Measurements from ENCODE around the gene GNAS.
"Not testable (repeated sequence)": the region's sequence is repeated elsewhere in the genome, so short reads cannot be mapped to it uniquely, and the experiment has no call there.

GNAS gene

DNA sequence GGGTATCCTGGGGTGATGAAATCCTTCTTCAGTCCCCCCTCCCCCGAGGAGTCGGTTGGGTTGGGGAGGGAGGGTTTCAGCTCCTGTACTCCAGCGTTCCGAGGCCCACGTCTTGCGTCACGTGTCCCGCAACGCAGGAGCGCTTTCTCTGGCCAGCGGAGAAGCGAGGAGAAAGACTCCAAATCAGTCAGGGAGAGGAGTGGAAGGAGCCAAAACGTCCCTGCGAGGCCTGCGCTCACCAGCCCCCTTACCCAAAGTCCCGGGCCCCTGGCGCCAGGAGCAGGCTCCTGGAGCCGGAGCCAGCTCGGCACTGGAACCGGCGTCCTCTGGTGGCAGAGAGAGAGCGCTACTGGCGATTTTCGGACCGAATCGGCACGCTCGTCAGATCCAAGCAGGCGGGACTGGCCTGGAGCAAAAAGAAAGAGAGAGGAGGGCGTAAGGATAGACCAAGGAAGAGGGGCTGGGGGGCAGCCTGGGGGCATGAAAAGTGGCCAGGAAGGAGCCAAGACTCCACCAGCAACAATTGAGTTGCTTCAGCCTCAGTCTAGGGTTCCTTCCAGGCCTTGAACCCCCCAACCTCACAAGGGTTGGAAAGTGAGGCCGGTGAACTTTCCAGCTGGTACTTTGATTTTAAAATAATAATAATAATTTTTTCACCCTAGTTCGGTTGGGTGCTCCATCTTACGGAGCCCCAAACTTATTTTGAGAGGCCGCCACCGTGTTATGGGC, at the start of gene GNAS:
GNAS (plus strand) TSS at position 174 of the 729 bp plus-strand sequence.
- peak; percentile 58 for DNase-seq

DNA sequence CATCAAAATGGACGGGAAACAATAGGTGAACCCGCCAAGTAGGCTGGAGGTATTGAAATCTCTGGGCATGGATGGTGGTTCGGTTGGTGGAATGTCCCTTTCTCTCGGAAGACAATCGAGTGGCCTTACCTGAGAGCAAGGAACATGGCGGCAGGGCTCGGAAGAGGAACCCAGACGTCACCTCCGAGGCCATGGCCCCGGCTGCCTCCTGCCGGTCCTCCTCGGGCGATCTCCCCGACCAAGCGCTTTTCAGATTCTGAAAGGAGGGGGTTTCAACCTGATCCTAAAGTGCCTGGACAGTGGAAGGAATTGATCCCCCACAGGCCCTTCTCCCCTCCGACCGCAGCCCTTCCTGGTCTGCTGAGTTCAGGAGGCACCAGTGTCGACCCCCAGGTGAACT, 49.0 kb upstream of the GNAS start:
- no peak for DNase-seq

DNA sequence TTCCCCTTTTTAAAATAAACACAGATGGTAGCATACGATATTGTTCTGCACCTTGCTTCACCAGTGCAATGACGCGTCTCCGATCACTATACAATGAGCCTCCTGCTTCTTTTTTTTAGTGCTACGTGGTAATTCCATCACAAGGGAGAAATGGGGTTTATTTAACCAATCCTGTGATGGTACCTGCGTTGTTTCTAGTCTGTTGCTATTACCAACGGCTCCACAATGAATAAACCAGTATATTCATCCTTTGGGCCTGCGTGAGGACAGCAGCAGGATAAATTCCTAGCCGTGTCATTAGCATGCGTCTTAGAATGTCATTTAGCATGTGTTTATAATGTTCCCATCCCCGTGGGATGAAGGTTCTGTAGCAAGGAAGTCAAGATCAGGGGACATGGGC, 44.7 kb upstream of the GNAS start:
- no peak for DNase-seq

DNA sequence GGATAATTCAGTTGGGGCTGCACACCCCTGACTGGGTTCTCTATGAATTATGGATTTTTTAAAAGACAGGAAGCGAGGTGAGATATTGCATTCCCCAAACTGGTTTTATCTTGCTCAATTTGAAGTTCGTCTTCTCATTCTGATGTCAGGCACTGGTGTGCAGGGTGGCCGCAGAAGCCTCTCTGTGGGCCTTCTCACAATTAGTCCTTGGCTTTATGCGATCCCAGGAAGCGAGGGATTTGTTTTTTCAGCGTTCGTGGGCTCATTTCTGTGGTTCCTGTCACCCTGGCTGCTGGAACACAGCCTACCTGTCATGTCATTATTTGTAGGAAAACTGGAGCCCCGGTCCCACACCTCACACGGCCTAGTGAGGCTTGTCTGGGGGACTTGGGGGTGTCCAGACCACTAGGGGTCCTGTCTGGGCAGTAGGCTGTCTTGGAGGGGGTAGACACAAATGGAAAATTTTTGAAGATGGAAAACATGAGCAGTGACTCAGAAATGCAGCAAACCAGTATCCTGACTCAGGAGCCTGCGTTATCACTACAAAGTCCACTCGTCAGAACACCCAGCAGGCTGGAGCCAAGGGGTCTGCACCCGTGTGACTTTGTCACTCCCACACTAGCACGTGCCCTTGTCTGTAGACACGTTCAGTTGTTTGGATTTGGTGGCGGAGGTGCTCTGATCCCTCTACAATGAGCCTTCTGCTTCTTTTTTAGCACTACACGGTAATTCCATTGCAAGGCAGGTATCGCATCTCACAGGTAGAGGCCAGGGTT, 44.1 kb upstream of the GNAS start:
- no peak for DNase-seq

DNA sequence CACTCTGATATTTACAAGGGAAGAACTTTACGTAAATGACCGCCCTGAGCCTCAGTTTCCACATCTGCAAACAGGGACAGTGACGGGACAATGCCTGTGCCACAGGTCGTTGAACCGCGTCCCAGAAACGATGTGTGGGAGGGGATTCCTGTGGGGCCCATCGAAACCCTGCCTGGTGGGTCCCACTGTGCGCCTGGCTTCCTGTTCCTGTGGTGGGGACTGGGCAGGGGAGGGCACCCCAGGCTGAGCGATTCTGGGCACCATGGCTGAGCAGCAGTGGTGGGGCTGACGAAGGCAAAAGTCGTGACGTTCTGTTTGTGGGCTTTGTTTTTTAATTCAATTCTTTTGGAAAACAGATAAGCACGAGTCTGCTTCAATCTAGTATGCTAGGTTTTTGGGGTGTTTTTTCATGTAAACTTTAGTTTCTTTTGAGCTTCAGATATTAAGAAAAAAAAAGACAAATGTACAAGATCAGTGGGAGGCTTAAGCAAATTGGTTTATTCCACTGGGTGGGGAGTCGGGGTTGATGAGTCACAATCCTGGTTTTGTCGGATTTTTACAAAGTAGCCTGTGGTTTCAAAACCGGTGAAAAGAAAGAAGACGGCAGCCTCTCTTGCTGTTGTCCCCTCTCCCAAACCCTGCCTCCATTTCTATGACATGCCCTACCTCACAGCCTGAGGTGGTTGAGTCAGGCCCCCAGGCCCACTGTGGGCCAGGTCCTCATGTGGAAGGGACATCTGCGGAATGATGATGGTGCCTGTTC, 42.2 kb upstream of the GNAS start:
- no peak for DNase-seq

DNA sequence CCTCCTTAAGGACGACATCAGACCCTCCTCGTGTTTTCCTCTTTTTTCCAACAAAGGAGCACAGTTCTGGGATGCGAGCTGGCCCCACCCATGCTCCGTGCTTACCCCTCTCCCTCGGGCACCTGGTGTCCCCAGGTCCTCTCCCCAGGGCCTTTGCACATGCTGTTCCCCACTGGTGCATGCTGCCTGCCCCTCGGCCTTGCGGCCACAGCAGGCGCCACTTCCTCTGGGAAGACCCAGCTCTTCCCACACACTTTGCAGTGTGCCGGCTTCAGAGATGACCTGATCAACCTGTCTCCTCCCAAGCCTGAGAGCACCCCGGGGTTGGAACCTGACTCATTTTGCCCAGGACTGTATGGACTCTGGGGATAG, 41.7 kb upstream of the GNAS start:
- no peak for DNase-seq

DNA sequence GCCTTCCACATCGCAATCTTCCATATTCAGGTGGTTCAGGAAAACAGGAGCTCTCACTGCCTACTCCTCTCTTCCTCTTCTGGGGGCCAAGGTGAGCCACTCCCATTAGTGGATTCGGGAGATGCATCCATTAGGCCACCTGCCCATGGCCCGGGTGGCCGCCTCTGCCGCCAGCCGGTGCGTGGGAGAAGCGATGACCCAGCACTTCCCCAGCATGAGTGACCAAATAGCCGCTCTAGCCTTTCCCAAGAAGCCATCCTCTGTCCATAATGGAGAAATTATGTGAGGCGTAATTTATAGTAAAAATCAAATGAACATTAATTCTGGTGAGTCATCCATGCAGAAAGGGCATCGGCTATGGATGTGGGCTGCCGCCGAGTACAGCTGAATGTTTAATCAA, 41.2 kb upstream of the GNAS start:
- DNase-seq = no peak

DNA sequence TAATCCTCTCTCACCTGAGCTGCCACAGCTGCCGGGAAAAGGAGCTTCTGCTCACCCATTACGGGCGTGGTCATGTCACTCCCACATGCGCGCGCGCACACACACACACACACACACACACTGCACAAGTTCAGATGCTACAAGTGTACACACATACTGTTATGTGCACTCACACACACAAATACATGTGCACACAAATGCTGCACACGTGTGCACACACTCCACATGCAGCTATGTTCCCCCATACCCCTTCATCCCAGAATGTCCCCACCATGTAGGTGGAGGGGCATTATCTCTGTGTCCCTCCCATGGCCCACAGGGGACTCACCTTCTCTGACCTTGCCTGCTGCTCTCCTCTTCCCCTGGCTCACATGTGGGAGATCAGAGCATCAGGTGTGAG, 39.1 kb upstream of the GNAS start:
- DNase-seq = no peak

DNA sequence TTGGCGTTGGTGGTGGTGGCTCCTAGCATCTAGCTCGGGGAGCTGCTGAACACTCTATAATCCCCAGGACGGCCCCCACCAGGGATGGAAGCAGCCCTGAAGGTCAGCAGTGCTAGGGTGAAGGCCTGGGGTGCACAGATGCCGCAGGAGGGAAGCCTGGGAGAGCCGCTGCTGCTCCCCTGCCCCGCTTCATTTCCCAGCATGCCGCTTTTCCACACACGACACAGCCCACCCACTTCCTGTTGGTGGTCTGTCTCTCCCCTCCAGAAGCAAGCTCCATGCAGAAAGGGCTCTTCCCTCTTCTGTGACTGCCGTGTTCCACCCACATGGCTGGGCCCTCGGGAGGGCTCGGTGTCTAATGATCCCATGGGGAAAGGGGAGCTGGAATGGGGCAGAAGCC, 37.1 kb upstream of the GNAS start:
- DNase-seq = no peak

DNA sequence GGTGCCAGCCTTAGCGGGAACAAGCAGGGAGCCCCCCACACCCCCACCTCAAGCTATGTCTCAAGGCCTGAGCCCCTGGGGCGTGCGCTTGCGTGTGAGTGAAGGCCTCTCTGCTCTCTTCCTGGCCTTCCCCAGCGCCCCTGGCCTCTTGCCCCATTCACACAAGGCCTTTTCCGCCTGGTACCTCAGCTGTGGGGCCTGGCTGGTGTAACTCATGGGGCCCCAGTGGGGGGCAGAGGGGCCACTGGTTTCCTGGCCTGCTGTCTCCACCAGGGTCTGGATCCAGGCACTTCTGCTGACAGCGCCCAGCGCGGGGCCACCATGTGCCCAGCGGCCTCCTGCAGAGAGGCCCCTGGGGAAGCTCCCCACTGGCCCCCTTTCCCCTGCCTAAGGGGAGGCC, 36.5 kb upstream of the GNAS start:
- DNase-seq = no peak

DNA sequence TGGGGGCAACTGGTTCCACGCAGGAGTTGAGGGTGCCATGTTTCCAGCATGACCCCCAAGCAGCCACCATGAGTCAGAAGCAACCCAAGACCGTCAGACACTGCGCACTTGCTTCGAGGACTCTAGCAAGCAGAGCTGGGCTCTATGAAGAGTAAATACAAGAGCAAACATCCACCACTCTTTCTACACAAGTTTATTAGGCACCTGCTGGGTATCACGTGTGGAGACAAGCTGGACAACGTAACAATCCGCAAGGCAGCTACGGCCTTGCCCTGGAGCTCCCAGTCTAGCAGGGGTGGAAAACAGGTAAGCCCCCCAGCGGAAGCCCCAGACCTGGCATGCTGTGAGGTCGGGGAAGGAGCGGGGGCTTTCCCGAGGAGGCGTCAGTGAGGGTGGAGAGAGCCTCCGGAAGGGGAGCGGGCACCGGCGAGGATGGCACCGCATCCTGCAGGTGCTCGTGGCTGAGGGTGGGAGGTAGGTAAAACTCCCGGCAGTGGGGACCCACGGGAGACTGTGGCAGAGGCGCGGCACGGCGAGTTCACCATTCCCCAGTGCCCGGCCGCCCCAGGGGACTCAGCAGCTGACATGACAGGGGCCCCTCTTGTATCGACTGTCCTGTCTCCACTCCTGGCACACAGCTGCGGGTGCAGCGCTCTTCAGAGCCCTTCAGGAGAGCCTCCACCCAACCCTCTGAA, 35.4 kb upstream of the GNAS start:
- no peak for DNase-seq

DNA sequence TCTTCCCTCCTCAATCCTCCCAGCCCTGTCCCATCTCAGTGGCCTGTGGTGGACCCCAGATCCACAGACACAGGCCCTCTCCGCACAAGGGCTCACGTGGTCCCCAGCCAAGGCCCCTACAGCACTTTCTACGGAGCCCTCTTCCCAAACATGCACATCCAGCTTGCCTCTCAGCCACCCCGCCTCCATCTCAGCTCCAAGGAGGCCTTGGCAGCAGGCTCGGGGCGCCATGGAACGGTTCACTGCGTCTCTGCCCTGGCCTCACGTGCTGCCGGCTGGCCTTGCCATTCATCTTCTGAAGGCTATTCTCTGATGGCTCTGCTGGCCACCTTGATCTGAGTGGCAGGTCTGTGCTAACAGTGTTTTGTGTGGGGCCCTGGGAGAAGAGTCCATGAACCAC, 34.8 kb upstream of the GNAS start:
- DNase-seq = no peak

DNA sequence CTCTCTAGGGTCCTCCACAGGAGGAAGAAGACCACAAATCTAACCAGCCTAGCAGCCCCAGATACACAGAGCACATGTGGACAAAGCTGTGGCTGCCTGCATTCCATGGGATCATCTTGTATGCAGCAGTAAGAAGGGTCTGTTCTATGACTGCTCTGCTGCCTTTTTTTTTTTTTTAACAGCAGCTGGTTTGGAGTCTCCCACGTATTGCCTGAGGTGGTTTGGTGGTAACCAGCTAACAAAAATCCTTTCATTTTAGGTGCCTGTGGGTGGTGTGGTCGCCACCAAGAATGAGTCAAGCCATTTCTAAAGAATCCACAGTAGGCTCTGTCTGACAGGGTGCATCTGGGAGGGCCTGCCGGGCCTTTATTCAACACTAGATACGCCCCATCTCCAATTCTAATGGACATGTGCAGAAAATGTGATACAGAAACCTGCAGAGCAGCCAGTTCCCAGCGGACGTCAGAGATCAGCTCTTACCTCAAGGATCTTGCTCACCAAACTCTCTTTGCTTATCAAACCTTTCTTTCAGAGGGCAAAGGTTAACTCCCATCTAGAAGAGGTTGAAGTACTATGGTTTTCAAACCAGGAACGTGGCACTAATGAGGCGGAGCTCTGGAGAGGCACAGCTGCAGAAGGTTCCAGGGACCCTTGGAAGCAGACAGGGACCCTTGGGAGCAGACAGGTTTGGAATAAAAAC, 33.8 kb upstream of the GNAS start:
- no peak for DNase-seq

DNA sequence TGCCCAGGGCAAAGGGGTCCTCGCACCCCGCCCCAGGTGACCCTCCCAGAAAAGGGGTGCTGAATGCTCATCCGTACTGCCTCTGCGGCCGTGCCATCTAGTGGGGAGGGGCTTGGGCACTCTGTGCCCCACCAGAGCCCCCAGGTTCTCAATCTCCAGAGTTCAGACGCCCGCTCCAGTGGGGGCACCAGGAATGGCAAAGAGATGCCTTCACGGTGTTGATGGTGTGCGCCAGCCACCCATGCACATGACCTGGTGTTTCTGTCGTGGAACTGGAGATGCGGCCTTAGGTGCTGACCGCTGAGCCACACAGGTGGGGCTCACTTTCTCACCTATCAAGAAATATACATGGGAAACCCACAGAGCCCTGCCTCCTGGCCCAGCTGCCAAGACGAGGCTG, 32.6 kb upstream of the GNAS start:
- DNase-seq = no peak

DNA sequence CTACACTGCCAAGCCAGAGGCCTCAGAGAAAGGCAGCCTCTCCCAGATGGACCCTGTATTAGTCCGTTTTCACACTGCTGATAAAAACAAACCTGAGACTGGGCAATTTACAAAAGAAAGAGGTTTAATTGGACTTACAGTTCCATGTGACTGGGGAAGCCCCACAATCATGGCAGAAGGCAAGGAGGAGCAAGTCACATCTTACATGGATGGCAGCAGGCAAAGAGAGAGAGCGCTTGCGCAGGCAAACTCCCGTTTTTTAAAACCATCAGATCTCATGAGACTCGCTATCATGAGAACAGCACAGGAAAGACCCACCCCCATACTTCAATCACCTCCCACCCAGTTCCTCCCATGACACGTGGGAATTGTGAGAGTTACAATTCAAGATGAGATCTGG, 32.0 kb upstream of the GNAS start:
- DNase-seq = not testable (repeated sequence)

DNA sequence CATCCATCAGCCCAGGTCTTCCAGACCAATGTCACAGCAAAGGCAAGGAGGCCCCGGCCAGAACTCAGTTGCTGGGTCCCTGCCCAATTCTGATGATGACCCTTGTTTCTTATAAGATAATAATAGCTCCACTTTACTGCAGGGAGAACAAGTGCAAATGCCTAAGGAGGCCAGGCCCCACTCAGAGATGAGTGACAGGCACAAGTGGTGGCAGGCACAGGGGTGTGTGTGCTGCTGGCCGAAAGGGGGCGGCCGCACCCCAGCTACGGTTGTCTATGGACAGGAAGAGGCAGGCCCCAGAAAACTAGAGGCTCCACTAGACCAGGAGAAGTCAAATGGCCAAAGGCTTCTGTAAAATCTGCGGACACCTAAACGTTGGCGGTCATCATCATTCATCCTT, 30.4 kb upstream of the GNAS start:
- DNase-seq = no peak

DNA sequence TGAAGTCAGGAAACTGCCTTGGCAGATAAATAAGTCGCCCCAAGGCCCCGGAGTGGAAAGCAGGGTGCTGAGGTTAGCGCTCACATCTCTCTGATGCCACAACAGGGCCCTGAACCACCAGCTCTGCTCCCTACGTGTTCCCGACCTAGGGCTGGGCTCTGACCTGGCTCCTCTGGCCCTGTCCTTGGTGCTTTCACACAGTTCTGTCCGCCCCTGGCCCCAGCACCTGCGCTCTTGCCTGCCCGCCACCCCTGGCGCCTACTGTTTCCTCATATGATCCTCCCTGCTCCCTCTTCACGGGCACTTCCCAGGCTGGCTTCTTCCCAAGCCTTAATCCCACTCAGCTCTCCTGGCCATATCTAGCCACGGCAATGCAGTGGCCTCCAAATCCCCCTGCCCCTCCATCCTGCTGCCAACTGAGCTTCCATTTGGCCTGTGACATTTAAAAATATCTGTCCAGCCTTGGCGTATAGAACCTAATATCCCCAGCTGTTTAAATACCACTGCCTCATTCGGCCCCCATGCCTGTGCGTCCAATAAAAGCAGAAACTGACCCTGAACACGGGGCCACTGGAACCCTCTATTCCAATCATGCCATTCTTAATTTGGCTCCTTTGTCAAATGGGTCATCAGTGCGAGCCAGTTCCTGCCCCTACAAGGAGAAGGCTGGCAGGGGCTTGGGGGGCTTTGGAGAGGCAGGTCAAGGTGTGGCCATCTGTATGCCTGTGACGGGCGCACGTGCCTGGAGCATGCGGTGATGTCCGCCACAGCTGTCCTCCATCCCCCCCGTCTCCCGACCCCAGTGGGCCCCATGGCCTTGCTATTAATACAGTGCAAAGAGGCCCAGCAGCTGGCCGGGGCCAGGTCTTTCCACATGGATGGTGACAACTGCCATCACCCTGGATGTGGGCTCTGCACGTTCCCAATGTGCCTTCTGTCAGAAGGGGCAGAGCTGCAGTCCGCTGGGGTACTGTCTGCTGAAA, 29.5 kb upstream of the GNAS start:
- no peak for DNase-seq

DNA sequence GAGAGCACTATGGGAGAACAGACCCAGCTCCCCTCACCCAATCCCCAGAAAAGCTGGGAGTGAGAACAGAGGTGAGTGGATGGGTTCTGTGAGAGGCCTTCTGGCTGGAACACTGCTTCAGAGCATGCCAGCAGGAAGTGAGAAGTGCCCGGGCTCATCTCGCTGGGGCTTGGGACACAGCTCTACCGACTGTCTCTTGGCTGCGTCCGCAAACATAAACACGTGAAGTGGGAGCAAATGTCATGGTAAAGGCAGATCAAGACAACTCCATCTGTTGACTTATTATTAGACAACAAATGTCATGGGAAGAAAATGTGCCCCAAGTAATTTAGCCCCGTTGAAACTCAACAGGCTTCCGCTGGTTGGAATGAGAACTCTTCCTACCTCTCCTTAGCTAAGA, 27.7 kb upstream of the GNAS start:
- DNase-seq = no peak

DNA sequence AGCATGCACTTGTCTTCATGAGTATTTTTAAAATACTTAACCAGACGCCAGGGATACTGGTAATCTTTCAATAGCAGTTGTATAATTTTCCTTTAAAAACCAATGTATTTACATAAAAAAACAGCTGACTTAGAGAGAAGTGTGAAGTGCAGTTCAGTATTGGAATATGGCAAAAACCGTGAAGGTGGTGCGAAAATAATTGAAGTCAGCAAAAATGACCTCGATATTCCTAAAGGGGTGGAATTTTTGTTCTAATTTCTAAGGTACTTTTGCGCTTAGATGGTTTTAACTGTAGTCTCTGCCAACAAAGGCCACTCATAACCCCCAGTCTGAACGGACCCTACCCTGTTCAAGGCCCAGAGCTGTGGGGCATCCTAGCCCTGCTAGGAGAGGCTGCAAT, 27.1 kb upstream of the GNAS start:
- no peak for DNase-seq

DNA sequence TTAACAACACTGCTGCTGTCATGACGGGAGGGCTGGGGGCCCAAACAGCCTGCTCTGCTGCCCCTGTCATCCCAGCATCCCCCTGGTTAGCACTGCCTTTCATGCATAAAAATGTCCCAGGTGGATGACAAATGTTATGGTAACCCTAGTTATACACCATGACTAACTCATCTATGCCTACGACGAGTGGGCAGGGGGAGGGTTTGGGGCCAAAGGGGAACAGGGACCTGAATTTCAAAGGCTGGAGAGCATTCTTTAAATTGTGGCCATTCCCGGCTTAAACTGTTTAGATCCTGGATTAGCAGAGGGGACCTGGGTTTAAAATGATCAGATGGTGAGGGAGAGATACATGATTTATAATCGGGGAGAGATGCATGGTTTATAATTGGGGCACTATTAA, 26.2 kb upstream of the GNAS start:
- DNase-seq = no peak

DNA sequence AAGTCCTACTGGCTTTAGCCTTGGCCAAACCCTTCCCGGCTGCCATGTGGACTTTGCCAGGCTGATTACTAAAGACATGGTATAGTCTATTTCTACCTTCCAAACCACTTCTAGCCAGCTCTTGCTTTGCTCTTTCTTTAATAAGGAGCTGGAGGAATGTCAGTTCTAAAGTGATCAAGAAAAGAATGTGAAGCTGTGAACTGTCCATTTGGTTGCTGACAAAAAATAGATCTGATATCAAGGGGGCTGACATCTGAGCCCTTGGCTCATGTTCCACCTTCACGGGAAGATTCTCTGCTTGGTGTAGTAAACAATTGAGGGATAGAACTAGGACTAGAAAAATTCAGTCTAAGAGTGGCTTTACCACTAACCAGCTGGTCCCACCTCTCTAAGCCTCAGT, 24.4 kb upstream of the GNAS start:
- no peak for DNase-seq

All from CD4-positive, alpha-beta T cell treated with Interleukin-12 subunit alpha and Interleukin-12 subunit beta, for 1 hour (primary cell).